Measurements from ENCODE around the gene CPA4. TPM values are rescaled to one million over a fixed set of nuclear protein-coding genes. Genes with fewer than 3 reads are reported as not detected.
A peak's percentile ranks its signal among the peaks of the same experiment; 100 is the strongest.

The CPA4 gene
- total RNA-seq, 4 donors from 2014 or later, result 5.3 to 12.3 (median 9.6) TPM

DNA sequence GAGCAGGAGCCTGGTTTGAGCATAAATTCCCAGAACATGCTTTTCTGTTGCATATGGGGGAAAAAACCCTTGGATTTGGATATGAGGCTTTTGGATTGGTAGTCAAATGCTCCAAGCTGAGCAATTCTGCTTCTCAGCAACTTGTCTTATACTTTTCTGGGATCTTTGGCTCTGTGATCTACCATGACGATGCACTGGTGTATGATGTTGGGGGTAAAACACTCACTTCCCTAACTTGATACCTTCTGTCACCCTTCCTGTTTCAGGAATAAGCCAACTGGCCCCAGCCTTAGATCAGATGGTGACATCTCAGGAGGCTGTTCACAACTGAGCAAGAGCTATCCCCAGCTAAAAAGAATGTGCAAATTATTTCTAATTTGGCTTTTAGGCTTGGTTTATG, 13.1 kb upstream of the CPA4 start:
- Histone ChIP-seq H3K27ac (no peak overlapping the region), H3K27me3 (no peaks in the 10 kb centered on the region), H3K36me3 (no peaks in the 10 kb centered on the region), H3K9me3 (no peaks in the 10 kb centered on the region), H3K4me3 (no peak overlapping the region), H3K4me1 (peaks cover 0 to 11% (median 10%) of the 10 kb centered on the region in 3 donors)
- 88 to 100% methylated on average over 1 of the region's 1 CpG for WGBS, 2 donors
- intact Hi-C loops (cut with DNase I), result no loop called here
- no peak for DNase-seq
- TF ChIP-seq POLR2A (IDR thresholded peaks at IDR 0.05) (no peak), CTCF (IDR thresholded peaks at IDR 0.05) (no peak)

DNA sequence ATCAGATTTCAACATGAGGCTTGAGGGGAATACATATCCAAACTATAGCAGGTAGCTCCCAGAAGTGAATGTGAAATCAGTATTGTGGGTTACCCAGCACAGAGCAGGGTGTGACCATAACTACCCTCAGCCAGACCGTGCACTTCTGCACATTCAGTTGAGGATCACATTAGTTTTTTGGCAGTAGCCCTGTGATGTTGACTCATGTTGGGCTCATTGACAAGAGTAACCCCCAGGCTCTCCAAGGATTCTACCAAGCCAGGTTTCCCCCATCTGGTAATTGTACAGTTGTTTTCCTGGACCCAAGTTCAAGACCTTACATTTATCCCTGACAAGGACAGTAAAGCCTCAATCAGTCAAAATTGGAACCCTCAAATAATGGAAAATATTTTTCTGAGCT, 11.7 kb upstream of the CPA4 start:
- no peak overlapping the region for H3K4me3 ChIP-seq
- no peak for DNase-seq
- H3K4me1 ChIP-seq, result peaks cover 0 to 11% (median 10%) of the 10 kb centered on the region in 3 donors
- H3K27me3 ChIP-seq, result no peaks in the 10 kb centered on the region
- 17% methylated on average over 1 of the region's 1 CpG; no CpG with 5 or more reads in 1 of the 2 donors for WGBS, 2 donors
- H3K36me3 ChIP-seq, result no peaks in the 10 kb centered on the region
- TF ChIP-seq POLR2A (IDR thresholded peaks at IDR 0.05) (no peak), CTCF (IDR thresholded peaks at IDR 0.05) (no peak)
- H3K27ac ChIP-seq, result no peak overlapping the region
- intact Hi-C loops (cut with DNase I), result no loop called here
- no peaks in the 10 kb centered on the region for H3K9me3 ChIP-seq

DNA sequence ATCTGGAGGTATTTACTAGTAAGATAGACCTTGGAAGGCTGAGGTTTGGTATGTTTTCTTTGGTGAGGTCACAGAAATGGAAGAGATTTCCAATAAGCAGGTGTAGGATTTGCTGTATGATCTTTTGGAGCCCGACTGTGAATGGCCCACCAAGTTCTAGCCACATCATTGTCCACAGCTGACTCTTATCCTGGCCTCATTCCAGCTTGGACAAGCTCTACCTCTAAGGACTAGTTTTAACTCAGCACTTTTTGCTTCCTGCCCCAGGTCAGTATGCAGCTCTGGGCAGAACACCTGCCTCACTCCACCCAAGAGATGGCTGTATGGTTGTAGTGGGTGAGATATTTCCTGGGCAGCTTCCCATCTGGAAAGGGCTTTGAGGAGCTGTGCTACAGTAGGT, 6.1 kb upstream of the CPA4 start:
- Histone ChIP-seq H3K27me3 (no peaks in the 10 kb centered on the region), H3K36me3 (no peaks in the 10 kb centered on the region), H3K9me3 (no peaks in the 10 kb centered on the region), H3K27ac (no peak overlapping the region), H3K4me3 (no peak overlapping the region), H3K4me1 (peaks cover 0 to 31% (median 4%) of the 10 kb centered on the region in 3 donors)
- no peak for DNase-seq
- intact Hi-C loops (cut with DNase I), result no loop called here
- TF ChIP-seq POLR2A (IDR thresholded peaks at IDR 0.05) (no peak), CTCF (IDR thresholded peaks at IDR 0.05) (no peak)
- 50 to 55% methylated on average over 1 of the region's 1 CpG for WGBS, 2 donors

DNA sequence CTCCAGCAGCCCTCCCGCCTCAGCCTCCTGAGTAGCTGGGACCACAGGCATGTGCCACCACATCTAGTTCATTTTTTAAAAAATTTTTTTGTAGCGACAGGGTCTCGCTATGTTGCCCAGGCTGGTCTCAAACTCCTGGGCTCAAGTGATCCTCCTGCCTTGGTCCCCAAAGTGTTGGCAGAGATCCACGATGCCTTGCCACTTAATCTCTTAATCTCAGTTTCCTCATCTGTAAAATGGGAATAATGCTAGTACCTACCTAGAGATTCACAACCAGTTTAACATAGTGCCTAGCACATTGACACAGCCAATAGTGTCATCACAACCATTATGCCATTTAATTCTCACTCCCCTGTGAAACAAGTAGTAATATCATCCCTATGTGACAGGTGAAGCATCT, 4.8 kb upstream of the CPA4 start:
- WGBS, 2 donors, result 86 to 87% methylated on average over 4 of the region's 4 CpGs
- H3K4me3 ChIP-seq, result no peak overlapping the region
- H3K4me1 ChIP-seq, result peaks cover 0 to 44% (median 11%) of the 10 kb centered on the region in 3 donors
- H3K27ac ChIP-seq, result peak overlapping the region in 3 of 4 donors; percentile 29 to 77 (median 51)
- H3K9me3 ChIP-seq, result no peaks in the 10 kb centered on the region
- H3K27me3 ChIP-seq, result no peaks in the 10 kb centered on the region
- H3K36me3 ChIP-seq, result no peaks in the 10 kb centered on the region
- intact Hi-C loops (cut with DNase I), result no loop called here
- DNase-seq, result no peak
- no peak for TF ChIP-seq POLR2A (IDR thresholded peaks at IDR 0.05)
- TF ChIP-seq CTCF (IDR thresholded peaks at IDR 0.05), result no peak

DNA sequence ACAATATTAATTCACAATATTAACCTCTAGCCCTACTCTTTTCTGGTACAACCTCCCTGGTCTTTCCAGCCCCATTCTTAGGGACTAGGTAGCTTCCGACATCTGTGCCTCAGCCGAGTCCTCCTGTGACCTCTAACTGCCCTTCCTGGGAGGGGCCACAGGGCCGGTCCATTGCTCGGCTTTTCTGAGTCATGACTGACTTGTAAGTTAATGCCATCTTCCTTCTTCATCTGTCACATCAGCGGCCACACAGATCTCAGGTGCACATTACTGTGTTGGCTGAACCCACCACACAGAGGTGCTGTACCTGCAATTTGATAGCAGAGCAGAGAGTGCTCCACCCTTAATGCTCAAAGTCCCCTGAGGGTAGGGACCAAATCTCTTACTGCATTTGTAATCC, 4.1 kb upstream of the CPA4 start:
- no peaks in the 10 kb centered on the region for H3K9me3 ChIP-seq
- H3K27me3 ChIP-seq, result no peaks in the 10 kb centered on the region
- no peaks in the 10 kb centered on the region for H3K36me3 ChIP-seq
- intact Hi-C loops (cut with DNase I), result no loop called here
- WGBS, 2 donors, result 49 to 61% methylated on average over 5 of the region's 5 CpGs
- H3K4me1 ChIP-seq, result peaks cover 4 to 50% (median 15%) of the 10 kb centered on the region in 3 donors
- peak in 1 of 6 experiments; percentile 7 for TF ChIP-seq CTCF (IDR thresholded peaks at IDR 0.05)
- TF ChIP-seq POLR2A (IDR thresholded peaks at IDR 0.05), result no peak
- DNase-seq, result no peak
- peak overlapping the region in 3 of 4 donors; percentile 72 to 77 (median 75) for H3K27ac ChIP-seq
- H3K4me3 ChIP-seq, result no peak overlapping the region
